Naive thymus-derived CD4-positive, alpha-beta T cell (primary cell): ENCODE data around the gene TNS3. TPM values are rescaled to one million over a fixed set of nuclear protein-coding genes. Genes with fewer than 3 reads are reported as not detected.

Source experiments
- ATAC-seq: fragments of 150-1000 bp; cut with Tn5 transposase; 2 replicates; pipeline ENCODE4 v1.10.0; 2021; ENCODE audit warnings: mild to moderate bottlenecking, moderate library complexity
- CTCF ChIA-PET: fragments of 350-600 bp; sonication (Branson Sonifier 250); formaldehyde crosslinking; loops from one replicate; lab custom pipeline; 2021; ENCODE audit warnings: antibody characterized with exemption; lab: Charles Lee
- POLR2A ChIA-PET: fragments of 350-600 bp; sonication (Branson Sonifier 250); formaldehyde crosslinking; loops from one replicate; lab custom pipeline; 2021; ENCODE audit warnings: antibody characterized with exemption, inconsistent platforms; lab: Charles Lee
- DNase-seq, 9 donors: peaks; one replicate each; pipeline versions ENCODE4 v3.0.0 to v3.0.0-alpha.2; 2020 to 2022; ENCODE audit warnings: mixed read lengths in 1 of 9
- H3K27ac ChIP-seq: one replicate; pipeline ENCODE4 v1.7.0; 2013; ENCODE audit warnings: mild to moderate bottlenecking, low read depth, low read length, moderate library complexity
- H3K27me3 ChIP-seq, 2 donors: one replicate each; pipeline ENCODE4 v1.7.0; 2013; ENCODE audit warnings: low read length in 2 of 2, mild to moderate bottlenecking in 2 of 2, moderate library complexity in 2 of 2; ENCODE audit not compliant: control insufficient read depth in 2 of 2, insufficient read depth in 2 of 2
- H3K36me3 ChIP-seq, 3 experiments: 1 replicate in 2 of 3; 2 replicates in 1 of 3; pipeline ENCODE4 v1.7.0; 2013; ENCODE audit warnings: low read length in 3 of 3, mild to moderate bottlenecking in 3 of 3, moderate library complexity in 1 of 3; ENCODE audit not compliant: insufficient read depth in 3 of 3, control insufficient read depth in 2 of 3
- H3K4me1 ChIP-seq, 2 donors: one replicate each; pipeline ENCODE4 v1.7.0; 2013; ENCODE audit warnings: low read length in 2 of 2, mild to moderate bottlenecking in 2 of 2, moderate library complexity in 1 of 2; ENCODE audit not compliant: control insufficient read depth in 2 of 2, insufficient read depth in 2 of 2
- H3K4me3 ChIP-seq: 2 replicates; pipeline ENCODE4 v1.7.0; 2013; ENCODE audit warnings: mild to moderate bottlenecking, low read length
- H3K9me3 ChIP-seq, 3 experiments: 1 replicate in 2 of 3; 2 replicates in 1 of 3; pipeline ENCODE4 v1.7.0; 2013; ENCODE audit warnings: low read length in 3 of 3; ENCODE audit not compliant: control insufficient read depth in 2 of 3
- H3K27ac Mint-ChIP-seq, 9 donors: one replicate each; pipeline ENCODE4 v1.8.0; 2020 to 2022; ENCODE audit warnings: mixed read lengths in 9 of 9, mild to moderate bottlenecking in 8 of 9, moderate library complexity in 5 of 9, inconsistent platforms in 2 of 9
- H3K27me3 Mint-ChIP-seq, 5 donors: one replicate each; pipeline ENCODE4 v1.8.0; 2021 to 2022; ENCODE audit warnings: mixed read lengths in 5 of 5, mild to moderate bottlenecking in 1 of 5
- H3K36me3 Mint-ChIP-seq, 5 donors: one replicate each; pipeline ENCODE4 v1.8.0; 2020 to 2022; ENCODE audit warnings: mixed read lengths in 5 of 5, mild to moderate bottlenecking in 3 of 5, inconsistent platforms in 1 of 5
- H3K4me1 Mint-ChIP-seq, 7 donors: one replicate each; pipeline ENCODE4 v1.8.0; 2020 to 2022; ENCODE audit warnings: mixed read lengths in 7 of 7, mild to moderate bottlenecking in 3 of 7, inconsistent platforms in 1 of 7
- H3K4me3 Mint-ChIP-seq, 10 donors: one replicate each; pipeline ENCODE4 v1.8.0; 2020 to 2022; ENCODE audit warnings: mild to moderate bottlenecking in 10 of 10, mixed read lengths in 10 of 10, moderate library complexity in 6 of 10, inconsistent platforms in 2 of 10
- H3K9me3 Mint-ChIP-seq, 11 donors: one replicate each; pipeline ENCODE4 v1.8.0; 2020 to 2022; ENCODE audit warnings: mixed read lengths in 11 of 11, mild to moderate bottlenecking in 4 of 11, inconsistent platforms in 1 of 11, moderate library complexity in 1 of 11
- intact Hi-C, 2 donors: fragments of 100-400 bp; cut with micrococcal nuclease; formaldehyde crosslinking; loops; one replicate each; pipeline ENCODE4 v1.15.1; 2023
- polyA plus RNA-seq, 2 donors: library from polyadenylated mRNA; unstranded; fragments of 300-500 nt; fragmentation: Illumina TruSeq; gene quantifications; one replicate each; pipeline ENCODE4 v1.2.3, GENCODE V29; 2021
- total RNA-seq, 6 experiments: library from RNA in 5 of 6; stranded (reverse) in 5 of 6; gene quantifications; 1 replicate in 5 of 6; 2 replicates in 1 of 6; pipeline ENCODE4 v1.2.3 and lab custom pipeline; 2021 to 2026

TNS3 gene
- total and polyA plus RNA-seq, 7 experiments from 2014 or later = 0.85 to 38.3 (median 2.6) TPM; not detected in 2

GRCh38 chr7:47448971-47449370 is 132.9 kb downstream of the TNS3 start:
- Histone ChIP-seq H3K36me3 (no peaks in the 10 kb centered on the region), H3K9me3 (no peaks in the 10 kb centered on the region), H3K27me3 (no peaks in the 10 kb centered on the region), H3K27ac (no peak overlapping the region), H3K4me3 (no peak overlapping the region), H3K4me1 (no peaks in the 10 kb centered on the region)
- Mint-ChIP-seq H3K4me3 (no peak overlapping the region), H3K27me3 (peaks cover 0 to 9% (median 4%) of the 10 kb centered on the region in 5 donors), H3K36me3 (no peaks in the 10 kb centered on the region), H3K4me1 (peaks cover 0 to 2% (median 0%) of the 10 kb centered on the region in 7 donors), H3K9me3 (no peaks in the 10 kb centered on the region), H3K27ac (no peak overlapping the region)
- ChIA-PET CTCF (no interaction called here), POLR2A (no interaction called here)
- ATAC-seq (no peak), DNase-seq (no peak)
- intact Hi-C loops = no loop called here

DNA sequence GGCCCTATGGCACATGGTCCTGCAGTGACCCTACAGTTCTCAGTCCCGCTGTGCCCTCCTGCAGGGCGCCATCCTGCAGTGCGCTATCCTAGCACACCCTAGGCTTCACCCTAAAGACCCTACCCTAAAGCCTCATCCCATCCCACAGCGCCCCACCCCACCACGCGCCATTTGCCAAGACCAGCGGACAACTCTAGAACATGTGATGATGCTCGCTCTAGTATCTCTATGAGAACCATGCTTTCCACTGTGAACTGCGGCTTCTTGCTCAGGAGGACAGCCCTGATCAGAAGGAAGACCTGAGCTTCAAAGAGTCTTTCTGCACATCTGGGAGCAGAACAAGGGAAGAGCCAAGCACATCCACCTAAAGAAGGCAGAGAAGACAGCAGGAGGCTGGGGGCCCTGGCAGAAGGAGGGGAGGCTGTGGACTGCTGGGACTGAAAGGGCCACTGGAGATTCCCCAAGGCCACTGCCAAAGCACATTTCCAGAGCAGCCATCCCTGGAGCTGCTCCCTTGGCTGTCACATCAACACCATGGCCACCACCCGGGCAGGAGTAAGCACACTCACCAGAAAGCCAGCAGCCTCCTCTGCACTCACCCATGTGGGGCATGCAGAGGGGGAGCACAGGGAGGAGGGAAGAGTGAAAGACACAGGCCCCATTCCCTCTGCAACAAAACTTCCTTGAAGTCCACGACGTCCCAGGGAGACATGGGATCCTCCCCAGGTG is 134.1 kb downstream of the TNS3 start:
- no peak for DNase-seq
- CTCF ChIA-PET = no interaction called here
- Histone ChIP-seq H3K27ac (no peak overlapping the region), H3K4me1 (no peaks in the 10 kb centered on the region), H3K4me3 (no peak overlapping the region), H3K9me3 (no peaks in the 10 kb centered on the region), H3K36me3 (no peaks in the 10 kb centered on the region), H3K27me3 (no peaks in the 10 kb centered on the region)
- no peak for ATAC-seq
- no peak overlapping the region for H3K27ac Mint-ChIP-seq
- H3K4me3 Mint-ChIP-seq = no peak overlapping the region
- POLR2A ChIA-PET = no interaction called here
- no peaks in the 10 kb centered on the region for H3K4me1 Mint-ChIP-seq
- peaks cover 0 to 1% (median 0%) of the 10 kb centered on the region in 11 donors for H3K9me3 Mint-ChIP-seq
- H3K36me3 Mint-ChIP-seq = no peaks in the 10 kb centered on the region
- H3K27me3 Mint-ChIP-seq = peaks cover 0 to 9% (median 0%) of the 10 kb centered on the region in 5 donors
- intact Hi-C loops = no loop called here

GRCh38 chr7:47446871-47447466 is 134.9 kb downstream of the TNS3 start:
- Mint-ChIP-seq H3K27me3 (peaks cover 0 to 9% (median 0%) of the 10 kb centered on the region in 5 donors), H3K4me1 (no peaks in the 10 kb centered on the region), H3K36me3 (no peaks in the 10 kb centered on the region), H3K27ac (no peak overlapping the region), H3K4me3 (no peak overlapping the region), H3K9me3 (peaks cover 0 to 1% (median 0%) of the 10 kb centered on the region in 11 donors)
- no peak for DNase-seq
- ChIA-PET CTCF (no interaction called here), POLR2A (no interaction called here)
- ATAC-seq = no peak
- intact Hi-C loops = no loop called here
- no peak overlapping the region for H3K27ac ChIP-seq
- no peak overlapping the region for H3K4me3 ChIP-seq
- no peaks in the 10 kb centered on the region for H3K4me1 ChIP-seq
- no peaks in the 10 kb centered on the region for H3K36me3 ChIP-seq
- H3K9me3 ChIP-seq = no peaks in the 10 kb centered on the region
- H3K27me3 ChIP-seq = no peaks in the 10 kb centered on the region

DNA sequence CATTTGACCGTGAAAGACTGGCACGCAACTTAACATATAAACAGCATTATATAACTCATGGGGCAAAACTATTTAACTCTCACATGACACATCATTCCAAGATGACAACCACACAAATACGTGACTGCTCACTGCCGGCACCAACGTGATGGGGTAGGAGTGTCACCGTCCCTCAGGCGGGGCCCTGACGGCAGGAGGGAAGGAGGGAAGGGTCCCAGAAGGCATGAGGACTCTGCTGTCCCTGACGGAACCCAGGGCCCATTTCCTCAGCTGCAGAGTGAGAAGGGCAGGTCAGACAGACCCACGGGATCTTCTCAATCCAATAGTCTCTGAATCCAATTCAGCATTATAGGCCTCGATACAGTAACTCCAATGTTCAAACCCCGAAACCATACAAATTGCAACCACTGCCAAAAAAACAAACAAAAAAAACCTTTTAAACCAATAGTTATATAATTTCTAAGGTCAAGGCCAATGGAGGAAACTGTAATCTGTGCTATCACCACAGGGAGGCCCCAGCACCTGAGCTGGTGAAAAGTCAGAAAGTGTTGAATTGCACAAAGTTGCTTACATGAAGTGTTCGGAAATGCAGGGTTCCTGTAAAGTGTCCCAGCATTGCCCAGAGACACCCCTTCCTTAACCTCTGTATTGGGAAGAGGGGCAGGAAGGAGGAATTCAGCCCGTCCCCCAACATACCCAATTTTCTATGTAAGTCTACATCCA is 137.4 kb downstream of the TNS3 start:
- Mint-ChIP-seq H3K27ac (no peak overlapping the region), H3K9me3 (peaks cover 0 to 1% (median 0%) of the 10 kb centered on the region in 11 donors), H3K4me3 (no peak overlapping the region), H3K27me3 (peaks cover 0 to 4% (median 0%) of the 10 kb centered on the region in 5 donors), H3K4me1 (no peaks in the 10 kb centered on the region), H3K36me3 (no peaks in the 10 kb centered on the region)
- no peaks in the 10 kb centered on the region for H3K4me1 ChIP-seq
- H3K27me3 ChIP-seq = no peaks in the 10 kb centered on the region
- H3K27ac ChIP-seq = no peak overlapping the region
- POLR2A ChIA-PET = no interaction called here
- no peaks in the 10 kb centered on the region for H3K36me3 ChIP-seq
- ATAC-seq = no peak
- no peaks in the 10 kb centered on the region for H3K9me3 ChIP-seq
- no peak overlapping the region for H3K4me3 ChIP-seq
- intact Hi-C loops = no loop called here
- no peak for DNase-seq
- CTCF ChIA-PET = no interaction called here

DNA sequence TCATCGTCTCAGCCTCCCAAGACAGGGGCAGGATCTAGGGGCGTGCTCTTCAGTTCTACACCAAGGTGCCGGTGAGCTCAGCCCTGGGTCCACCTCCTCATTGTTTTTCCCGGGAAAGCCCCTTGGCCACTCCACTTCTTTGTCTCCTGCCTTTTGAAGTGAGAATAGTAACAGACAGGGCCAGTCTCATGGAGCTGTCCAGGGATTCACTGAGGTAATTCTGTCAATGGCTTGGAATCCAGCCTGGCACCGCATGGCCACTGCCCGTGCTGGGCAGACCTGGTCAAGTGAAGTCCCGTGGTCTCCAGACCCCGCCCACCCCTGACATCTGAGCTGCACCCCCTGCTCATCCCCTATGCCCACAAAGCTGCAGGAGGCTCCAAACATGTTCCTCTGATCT is 138.9 kb downstream of the TNS3 start:
- ChIA-PET POLR2A (no interaction called here), CTCF (no interaction called here)
- Mint-ChIP-seq H3K4me3 (no peak overlapping the region), H3K27me3 (no peaks in the 10 kb centered on the region), H3K36me3 (no peaks in the 10 kb centered on the region), H3K4me1 (no peaks in the 10 kb centered on the region), H3K27ac (no peak overlapping the region), H3K9me3 (peaks cover 0 to 1% (median 0%) of the 10 kb centered on the region in 11 donors)
- DNase-seq (no peak), ATAC-seq (no peak)
- no peaks in the 10 kb centered on the region for H3K4me1 ChIP-seq
- no peaks in the 10 kb centered on the region for H3K9me3 ChIP-seq
- no peak overlapping the region for H3K4me3 ChIP-seq
- no peaks in the 10 kb centered on the region for H3K27me3 ChIP-seq
- H3K27ac ChIP-seq = no peak overlapping the region
- H3K36me3 ChIP-seq = no peaks in the 10 kb centered on the region
- intact Hi-C loops = no loop called here

GRCh38 chr7:47442605-47442865 is 139.4 kb downstream of the TNS3 start:
- ATAC-seq (no peak), DNase-seq (no peak)
- CTCF ChIA-PET = no interaction called here
- intact Hi-C loops = no loop called here
- H3K27ac Mint-ChIP-seq = no peak overlapping the region
- POLR2A ChIA-PET = no interaction called here
- no peak overlapping the region for H3K4me3 Mint-ChIP-seq
- Histone ChIP-seq H3K4me3 (no peak overlapping the region), H3K4me1 (no peaks in the 10 kb centered on the region), H3K9me3 (no peaks in the 10 kb centered on the region), H3K27ac (no peak overlapping the region), H3K36me3 (no peaks in the 10 kb centered on the region), H3K27me3 (no peaks in the 10 kb centered on the region)
- H3K27me3 Mint-ChIP-seq = no peaks in the 10 kb centered on the region
- no peaks in the 10 kb centered on the region for H3K4me1 Mint-ChIP-seq
- H3K36me3 Mint-ChIP-seq = no peaks in the 10 kb centered on the region
- peaks cover 0 to 1% (median 0%) of the 10 kb centered on the region in 11 donors for H3K9me3 Mint-ChIP-seq
